Fibroblast of lung (primary cell): ENCODE results near the gene NCEH1. TPM values are rescaled to one million over a fixed set of nuclear protein-coding genes. Genes with fewer than 3 reads are reported as not detected.
A peak's percentile ranks its signal among the peaks of the same experiment; 100 is the strongest.

Experiments
- DNase-seq, 2 donors: peaks; one replicate each; pipeline versions ENCODE4 v3.0.0 to v3.0.0-alpha.2; 2010; ENCODE audit warnings: low read depth in 2 of 2
- H2AFZ ChIP-seq: 2 replicates; pipeline ENCODE4 v1.5.1; 2012; ENCODE audit warnings: low read length, control low read depth, inconsistent platforms
- H3K27ac ChIP-seq: 2 replicates; pipeline ENCODE4 v1.5.1; 2011; ENCODE audit warnings: low read length, control low read depth; ENCODE audit not compliant: insufficient read depth
- H3K27me3 ChIP-seq: 2 replicates; pipeline ENCODE4 v1.5.1; 2011; ENCODE audit warnings: mild to moderate bottlenecking, low read length; ENCODE audit not compliant: control insufficient read depth, insufficient read depth
- H3K36me3 ChIP-seq: 2 replicates; pipeline ENCODE4 v1.5.1; 2011; ENCODE audit warnings: low read length; ENCODE audit not compliant: control insufficient read depth, insufficient read depth
- H3K4me1 ChIP-seq: 2 replicates; pipeline ENCODE4 v1.5.1; 2011; ENCODE audit warnings: low read length; ENCODE audit not compliant: control insufficient read depth, insufficient read depth; ENCODE audit errors: extremely low read depth
- H3K4me2 ChIP-seq: 2 replicates; pipeline ENCODE4 v1.5.1; 2011; ENCODE audit warnings: low read length, control low read depth; ENCODE audit not compliant: insufficient read depth; ENCODE audit errors: extremely low read depth
- H3K4me3 ChIP-seq, 4 experiments: fragments of 200-600 bp in 1 of 4; sonication (generic) in 1 of 4; replicated peaks in 1 of 4; 2 replicates each; pipeline ENCODE4 v1.5.1; 2011 to 2016; ENCODE audit warnings: low read length in 4 of 4, low read depth in 3 of 4, mild to moderate bottlenecking in 3 of 4, control low read depth in 2 of 4, inconsistent platforms in 1 of 4, mixed read lengths in 1 of 4; ENCODE audit not compliant: insufficient read depth in 1 of 4; ENCODE audit errors: control extremely low read depth in 1 of 4
- H3K79me2 ChIP-seq: 2 replicates; pipeline ENCODE4 v1.5.1; 2012; ENCODE audit warnings: mild to moderate bottlenecking, low read length, inconsistent platforms; ENCODE audit not compliant: control insufficient read depth, insufficient read depth
- H3K9ac ChIP-seq: 2 replicates; pipeline ENCODE4 v1.5.1; 2011; ENCODE audit warnings: mild to moderate bottlenecking, low read length, control low read depth; ENCODE audit not compliant: insufficient read depth
- H3K9me3 ChIP-seq: 2 replicates; pipeline ENCODE4 v1.5.1; 2012; ENCODE audit warnings: low read depth, low read length; ENCODE audit not compliant: control insufficient read depth, insufficient read depth
- H4K20me1 ChIP-seq: 2 replicates; pipeline ENCODE4 v1.5.1; 2011; ENCODE audit warnings: low read length; ENCODE audit not compliant: control insufficient read depth, insufficient read depth; ENCODE audit errors: extremely low read depth
- CTCF ChIP-seq, 2 donors: IDR thresholded peaks in 1 of 2; conservative IDR thresholded peaks in 1 of 2; 1 replicate in 1 of 2; 2 replicates in 1 of 2; pipeline ENCODE4 v1.5.1; 2011 to 2012; ENCODE audit warnings: low read length in 2 of 2, control low read depth in 1 of 2, inconsistent platforms in 1 of 2, low read depth in 1 of 2, mild to moderate bottlenecking in 1 of 2
- EZH2 ChIP-seq: IDR thresholded peaks from 2 replicates; pipeline ENCODE4 v1.5.1; 2012; ENCODE audit warnings: low read length, control low read depth, mild to moderate bottlenecking; ENCODE audit errors: missing control alignments
- polyA plus RNA-seq, 2 donors: library from polyadenylated mRNA; depleted of rRNA in 1 of 2; stranded (reverse) in 1 of 2; unstranded in 1 of 2; fragments of >200 nt; gene quantifications; 2 replicates each; pipeline ENCODE4 v1.2.1, GENCODE V29; 2011 to 2012; ENCODE audit warnings: missing spikeins in 1 of 2
- total RNA-seq: library from RNA; depleted of rRNA; stranded (reverse); fragments of >200 nt; gene quantifications from 2 replicates; pipeline ENCODE4 v1.2.1, GENCODE V29; 2014

The NCEH1 gene
- total and polyA plus RNA-seq, 2 donors (not counting 1 experiment from before 2014, with no cell fraction given), result 9.9 to 11.4 TPM

DNA sequence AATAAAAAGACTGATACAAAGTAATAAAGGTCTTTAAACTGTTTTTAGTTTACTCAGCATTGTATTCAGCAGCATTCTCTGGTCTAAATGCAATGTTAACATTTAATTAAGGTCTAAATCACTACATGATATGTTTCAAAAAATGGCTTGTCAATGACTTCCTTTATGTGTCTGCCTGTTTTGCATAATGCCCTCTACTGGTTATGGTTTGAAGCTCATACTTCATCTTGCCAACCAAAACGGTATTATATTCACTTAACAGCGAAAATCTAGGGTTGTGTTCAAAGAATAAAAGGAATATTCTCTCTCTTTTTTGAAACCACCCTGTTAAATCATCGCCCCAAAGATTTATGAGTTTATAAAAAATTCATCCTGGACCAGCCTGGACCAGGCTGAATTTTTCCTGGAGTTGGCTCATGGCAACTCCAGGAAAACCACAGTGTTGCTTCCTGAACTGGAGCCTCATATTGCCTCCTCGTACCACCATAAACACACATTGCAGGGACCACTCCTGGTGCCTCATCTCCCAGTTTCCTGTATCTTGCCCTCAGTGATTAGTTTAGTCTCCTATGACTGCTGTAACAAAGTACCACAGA, 6.7 kb upstream of the NCEH1 start:
- no peaks in the 10 kb centered on the region for H4K20me1 ChIP-seq
- TF ChIP-seq EZH2 (no peak), CTCF (conservative IDR thresholded peaks at IDR 0.05 in 1 of 2, IDR thresholded peaks at IDR 0.05 in 1 of 2; ENCODE audit: low read depth in 1 of 2, low read length in 2 of 2) (peak in 1 of 2 donors; percentile 36)

GRCh38 chr3:172716476-172716875, 5.6 kb upstream of the NCEH1 start:
- no peak overlapping the region for H3K9ac ChIP-seq
- no peaks in the 10 kb centered on the region for H3K36me3 ChIP-seq
- H3K9me3 ChIP-seq, result no peaks in the 10 kb centered on the region
- H3K4me3 ChIP-seq, result no peak overlapping the region
- TF ChIP-seq EZH2, result no peak
- no peak for TF ChIP-seq CTCF (conservative IDR thresholded peaks at IDR 0.05 in 1 of 2, IDR thresholded peaks at IDR 0.05 in 1 of 2; ENCODE audit: low read depth in 1 of 2, low read length in 2 of 2)
- no peak overlapping the region for H3K4me2 ChIP-seq
- H3K27me3 ChIP-seq, result no peaks in the 10 kb centered on the region
- no peak overlapping the region for H2AFZ ChIP-seq
- H3K79me2 ChIP-seq, result no peaks in the 10 kb centered on the region
- H3K4me1 ChIP-seq, result no peaks in the 10 kb centered on the region
- no peaks in the 10 kb centered on the region for H4K20me1 ChIP-seq
- H3K27ac ChIP-seq, result no peak overlapping the region
- DNase-seq, result peak in 1 of 2 donors; percentile 10

More for the DNA sequence above, 6.7 kb upstream of the NCEH1 start:
- DNase-seq, result no peak
- H3K36me3 ChIP-seq, result no peaks in the 10 kb centered on the region
- no peak overlapping the region for H3K9ac ChIP-seq
- no peaks in the 10 kb centered on the region for H3K4me1 ChIP-seq
- no peaks in the 10 kb centered on the region for H3K79me2 ChIP-seq
- H3K4me2 ChIP-seq, result no peak overlapping the region
- no peak overlapping the region for H3K4me3 ChIP-seq
- no peak overlapping the region for H3K27ac ChIP-seq
- no peak overlapping the region for H2AFZ ChIP-seq
- H3K27me3 ChIP-seq, result no peaks in the 10 kb centered on the region
- H3K9me3 ChIP-seq, result no peaks in the 10 kb centered on the region

GRCh38 chr3:172713316-172713715, 2.4 kb upstream of the NCEH1 start:
- no peak overlapping the region for H3K27ac ChIP-seq
- H3K9me3 ChIP-seq, result no peaks in the 10 kb centered on the region
- H3K4me1 ChIP-seq, result peaks cover 8% of the 10 kb centered on the region
- H3K27me3 ChIP-seq, result no peaks in the 10 kb centered on the region
- no peak overlapping the region for H3K4me3 ChIP-seq
- no peak overlapping the region for H3K4me2 ChIP-seq
- H3K9ac ChIP-seq, result no peak overlapping the region
- TF ChIP-seq EZH2, result no peak
- TF ChIP-seq CTCF (conservative IDR thresholded peaks at IDR 0.05 in 1 of 2, IDR thresholded peaks at IDR 0.05 in 1 of 2; ENCODE audit: low read depth in 1 of 2, low read length in 2 of 2), result no peak
- H2AFZ ChIP-seq, result no peak overlapping the region
- peaks cover 24% of the 10 kb centered on the region for H3K79me2 ChIP-seq
- no peaks in the 10 kb centered on the region for H4K20me1 ChIP-seq
- no peaks in the 10 kb centered on the region for H3K36me3 ChIP-seq
- no peak for DNase-seq
